HFFc6 (cell line): ENCODE data around the gene FEM1C. TPM values are rescaled to one million over a fixed set of nuclear protein-coding genes. Genes with fewer than 3 reads are reported as not detected.
A peak's percentile ranks its signal among the peaks of the same experiment; 100 is the strongest.

Experiments
- DNase-seq: peaks from one replicate; pipeline ENCODE4 v3.0.0-alpha.2; 2018
- H3K27ac Mint-ChIP-seq: 2 replicates; pipeline ENCODE4 v1.8.0; 2020; ENCODE audit warnings: mild to moderate bottlenecking, mixed read lengths
- H3K27me3 Mint-ChIP-seq: 2 replicates; pipeline ENCODE4 v1.8.0; 2021; ENCODE audit warnings: mild to moderate bottlenecking, moderate library complexity, mixed read lengths; ENCODE audit not compliant: insufficient read depth
- H3K36me3 Mint-ChIP-seq: 2 replicates; pipeline ENCODE4 v1.8.0; 2021; ENCODE audit warnings: low read depth, mixed read lengths
- H3K4me1 Mint-ChIP-seq: 2 replicates; pipeline ENCODE4 v1.8.0; 2020; ENCODE audit warnings: low read depth, mixed read lengths
- H3K4me3 Mint-ChIP-seq: 2 replicates; pipeline ENCODE4 v1.8.0; 2020; ENCODE audit warnings: mild to moderate bottlenecking, moderate library complexity, mixed read lengths
- H3K9me3 Mint-ChIP-seq: 2 replicates; pipeline ENCODE4 v1.8.0; 2020; ENCODE audit warnings: mild to moderate bottlenecking, mixed read lengths
- CTCF ChIP-seq: fragments of 200-600 bp; sonication (generic); IDR thresholded peaks from 2 replicates; pipeline ENCODE4 v1.5.0; 2021; ENCODE audit warnings: antibody characterized with exemption, mild to moderate bottlenecking
- total RNA-seq, 6 experiments: library from RNA; stranded (reverse); fragmentation: NEBNext Ultra II Directional; extraction: Animal tissue kit (Norgen Biotek cat#: 25700); gene quantifications; 2 replicates in 1 of 6; 3 replicates in 5 of 6; pipeline ENCODE4 v1.2.3, GENCODE V29; 2021

FEM1C gene
- total RNA-seq, 6 experiments from 2014 or later: 12.1 to 15.9 (median 14.9) TPM

- no peaks in the 10 kb centered on the region for H3K9me3 Mint-ChIP-seq
- H3K36me3 Mint-ChIP-seq: peaks cover 28% of the 10 kb centered on the region
- peaks cover 20% of the 10 kb centered on the region for H3K4me1 Mint-ChIP-seq
- no peaks in the 10 kb centered on the region; the same call in 1 of the 2 replicates for H3K27me3 Mint-ChIP-seq
- H3K27ac Mint-ChIP-seq: peak overlapping the region; percentile 97
- H3K4me3 Mint-ChIP-seq: peak overlapping the region; percentile 27; the same call in 1 of the 2 replicates
- no peak for TF ChIP-seq CTCF
- peak; percentile 27 for DNase-seq
These were observed 39.9 kb upstream of the FEM1C start for GRCh38 chr5:115584501-115584900.

- no peak for TF ChIP-seq CTCF
- Mint-ChIP-seq H3K4me1 (peaks cover 28% of the 10 kb centered on the region), H3K9me3 (no peaks in the 10 kb centered on the region), H3K36me3 (peaks cover 38% of the 10 kb centered on the region), H3K27me3 (no peaks in the 10 kb centered on the region; the same call in 1 of the 2 replicates), H3K4me3 (peak overlapping the region; percentile 66), H3K27ac (peak overlapping the region; percentile 97)
- DNase-seq: peak; percentile 88
These were observed 38.9 kb upstream of the FEM1C start for GRCh38 chr5:115583474-115583873.

GRCh38 chr5:115580941-115581340 is 36.4 kb upstream of the FEM1C start:
- Mint-ChIP-seq H3K27me3 (no peaks in the 10 kb centered on the region; the same call in 1 of the 2 replicates), H3K4me1 (peaks cover 48% of the 10 kb centered on the region), H3K4me3 (no peak overlapping the region; the same call in 1 of the 2 replicates), H3K9me3 (peaks cover 14% of the 10 kb centered on the region), H3K27ac (peak overlapping the region; percentile 32), H3K36me3 (peaks cover 59% of the 10 kb centered on the region)
- no peak for DNase-seq
- TF ChIP-seq CTCF: no peak

- peak; percentile 47 for DNase-seq
- no peak for TF ChIP-seq CTCF
- H3K27me3 Mint-ChIP-seq: no peaks in the 10 kb centered on the region; the same call in 1 of the 2 replicates
- peaks cover 58% of the 10 kb centered on the region for H3K4me1 Mint-ChIP-seq
- H3K4me3 Mint-ChIP-seq: no peak overlapping the region; the same call in 1 of the 2 replicates
- peak overlapping the region; percentile 56 for H3K27ac Mint-ChIP-seq
- peaks cover 14% of the 10 kb centered on the region for H3K9me3 Mint-ChIP-seq
- H3K36me3 Mint-ChIP-seq: peaks cover 68% of the 10 kb centered on the region
These were observed 35.2 kb upstream of the FEM1C start for GRCh38 chr5:115579747-115580173.

GRCh38 chr5:115579216-115579615 is 34.6 kb upstream of the FEM1C start:
- Mint-ChIP-seq H3K4me1 (peaks cover 62% of the 10 kb centered on the region), H3K9me3 (peaks cover 14% of the 10 kb centered on the region), H3K4me3 (no peak overlapping the region), H3K36me3 (peaks cover 64% of the 10 kb centered on the region), H3K27me3 (no peaks in the 10 kb centered on the region; the same call in 1 of the 2 replicates), H3K27ac (peak overlapping the region; percentile 56)
- TF ChIP-seq CTCF: no peak
- DNase-seq: no peak
